GM12878 (cell line): ENCODE measurements around the gene MUTYH. TPM values are rescaled to one million over a fixed set of nuclear protein-coding genes. Genes with fewer than 3 reads are reported as not detected.

Source experiments
- ATAC-seq: fragments of 200-7000 bp; cut with Tn5 transposase; 3 replicates; pipeline ENCODE4 v1.9.1; 2020; ENCODE audit warnings: mild to moderate bottlenecking, moderate library complexity
- BruUV-seq: library from RNA; stranded (reverse); fragments of 400-500 nt; replicated peaks from 2 replicates; lab custom pipeline; 2021; lab: Mats Ljungman, UMichigan
- CTCF ChIA-PET: fragments of 300-600 bp; sonication (Branson Sonifier 250); formaldehyde crosslinking; extraction: SDS; loops from one replicate; lab custom pipeline; 2021; ENCODE audit warnings: inconsistent platforms; lab: Yijun Ruan, JAX
- POLR2A ChIA-PET: fragments of 350-600 bp; formaldehyde crosslinking; extraction: SDS; loops from one replicate; lab custom pipeline; 2021; ENCODE audit warnings: inconsistent platforms; lab: Charles Lee
- RAD21 ChIA-PET: fragments of 300-600 bp; sonication (Branson Sonifier 250); formaldehyde crosslinking; loops from one replicate; lab custom pipeline; 2023; ENCODE audit warnings: antibody characterized with exemption; ENCODE audit not compliant: unreplicated experiment; lab: Charles Lee
- SMC1A ChIA-PET: fragments of 300-600 bp; sonication (Branson Sonifier 250); formaldehyde crosslinking; loops from one replicate; lab custom pipeline; 2023; ENCODE audit not compliant: unreplicated experiment, uncharacterized antibody; lab: Charles Lee
- DNase-seq: peaks from one replicate; pipeline ENCODE4 v3.0.0-alpha.2; 2011; ENCODE audit warnings: low read depth, low spot score
- FAIRE-seq: peaks from 3 replicates; lab custom pipeline; 2011; peaks lifted over from hg19 to GRCh38; lab: Jason Lieb, UNC
- H2AFZ ChIP-seq: 2 replicates; pipeline ENCODE4 v1.6.0; 2011; ENCODE audit warnings: low read depth, low read length, control low read depth; ENCODE audit not compliant: control insufficient read depth
- H3K27ac ChIP-seq: 2 replicates; pipeline ENCODE4 v1.5.1; 2011; ENCODE audit warnings: control low read depth; ENCODE audit not compliant: control insufficient read depth, insufficient read depth
- H3K27me3 ChIP-seq, 2 experiments: replicated peaks in 1 of 2; 2 replicates each; pipeline versions ENCODE4 v1.6.0 to v1.6.1; 2011; ENCODE audit warnings: low read length in 1 of 2; ENCODE audit not compliant: control insufficient read depth in 2 of 2, insufficient read depth in 2 of 2
- H3K36me3 ChIP-seq, 2 experiments: 2 replicates each; pipeline ENCODE4 v1.5.1; 2011; ENCODE audit warnings: low read length in 1 of 2; ENCODE audit not compliant: control insufficient read depth in 2 of 2, insufficient read depth in 2 of 2
- H3K4me1 ChIP-seq: 2 replicates; pipeline ENCODE4 v1.6.1; 2011; ENCODE audit warnings: mild to moderate bottlenecking, low read length, moderate library complexity, mixed read lengths; ENCODE audit not compliant: control insufficient read depth, insufficient read depth
- H3K4me2 ChIP-seq: 2 replicates; pipeline ENCODE4 v1.6.0; 2011; ENCODE audit warnings: control low read depth; ENCODE audit not compliant: control insufficient read depth, insufficient read depth
- H3K4me3 ChIP-seq: fragments of 200-600 bp; sonication (generic); 2 replicates; pipeline ENCODE4 v1.5.1; 2016
- H3K79me2 ChIP-seq: 2 replicates; pipeline ENCODE4 v1.6.0; 2011; ENCODE audit warnings: low read length; ENCODE audit not compliant: control insufficient read depth, insufficient read depth
- H3K9ac ChIP-seq: 2 replicates; pipeline ENCODE4 v1.8.0; 2011; ENCODE audit warnings: low read length, control low read depth, mixed read lengths; ENCODE audit not compliant: control insufficient read depth, insufficient read depth
- H3K9me3 ChIP-seq: replicated peaks from 3 replicates; pipeline ENCODE4 v1.5.1; 2011; ENCODE audit warnings: mild to moderate bottlenecking, low read length; ENCODE audit not compliant: control insufficient read depth, insufficient read depth
- H4K20me1 ChIP-seq: 2 replicates; pipeline ENCODE4 v1.6.0; 2011; ENCODE audit not compliant: control insufficient read depth, insufficient read depth
- BCL3 ChIP-seq: IDR thresholded peaks from 2 replicates; pipeline ENCODE4 v1.6.1; 2011; ENCODE audit warnings: borderline replicate concordance, low read depth, mild to moderate bottlenecking, moderate library complexity, low read length; ENCODE audit not compliant: insufficient read depth, poor library complexity, severe bottlenecking
- CTCF ChIP-seq, 3 experiments: IDR thresholded peaks in 2 of 3; conservative IDR thresholded peaks in 1 of 3; 2 replicates each; pipeline ENCODE4 v1.5.1; 2011; ENCODE audit warnings: low read depth in 3 of 3, low read length in 3 of 3, mild to moderate bottlenecking in 3 of 3, control low read depth in 2 of 3, moderate library complexity in 2 of 3, inconsistent platforms in 1 of 3, mixed read lengths in 1 of 3; ENCODE audit not compliant: control insufficient read depth in 2 of 3, insufficient read depth in 1 of 3; ENCODE audit errors: extremely low read depth in 1 of 3
- IKZF1 ChIP-seq: fragments of 450-650 bp; conservative IDR thresholded peaks from 2 replicates; pipeline ENCODE4 v1.6.1; 2017; ENCODE audit warnings: antibody characterized with exemption, mild to moderate bottlenecking
- IKZF2 ChIP-seq, 2 experiments: fragments of 450-650 bp; IDR thresholded peaks; 2 replicates each; pipeline ENCODE4 v1.6.1; 2017; ENCODE audit warnings: mild to moderate bottlenecking in 2 of 2, moderate library complexity in 2 of 2
- MEF2A ChIP-seq: IDR thresholded peaks from 2 replicates; pipeline ENCODE4 v1.6.1; 2011; ENCODE audit warnings: low read depth, mild to moderate bottlenecking, low read length, moderate library complexity; ENCODE audit not compliant: insufficient read depth
- NFXL1 ChIP-seq: fragments of 450-650 bp; IDR thresholded peaks from 2 replicates; pipeline ENCODE4 v1.6.1; 2017; ENCODE audit warnings: antibody characterized with exemption, mild to moderate bottlenecking, borderline replicate concordance
- NR2C1 ChIP-seq: fragments of 450-650 bp; IDR thresholded peaks from 2 replicates; pipeline ENCODE4 v1.6.1; 2017; ENCODE audit warnings: antibody characterized with exemption, mild to moderate bottlenecking, moderate library complexity
- RAD21 ChIP-seq: IDR thresholded peaks from 2 replicates; pipeline ENCODE4 v1.6.1; 2011; ENCODE audit warnings: mild to moderate bottlenecking, low read depth, low read length, moderate library complexity; ENCODE audit not compliant: insufficient read depth
- RB1 ChIP-seq: fragments of 450-650 bp; formaldehyde crosslinking; IDR thresholded peaks from 2 replicates; pipeline ENCODE4 v1.6.1; 2017; ENCODE audit warnings: mild to moderate bottlenecking, borderline replicate concordance
- RCOR1 ChIP-seq: conservative IDR thresholded peaks from 2 replicates; pipeline ENCODE4 v1.6.1; 2012; ENCODE audit warnings: low read depth, low read length, improper control_type of control experiment
- SIX5 ChIP-seq: IDR thresholded peaks from 2 replicates; pipeline ENCODE4 v1.6.1; 2011; ENCODE audit warnings: mild to moderate bottlenecking, low read depth, low read length, moderate library complexity; ENCODE audit not compliant: severe bottlenecking
- SMC3 ChIP-seq: IDR thresholded peaks from 2 replicates; pipeline ENCODE4 v1.6.1; 2011; ENCODE audit warnings: low read length, improper control_type of control experiment, borderline replicate concordance
- STAT1 ChIP-seq: fragments of 450-650 bp; conservative IDR thresholded peaks from 2 replicates; pipeline ENCODE4 v1.6.1; 2014; ENCODE audit warnings: antibody characterized with exemption, mild to moderate bottlenecking
- TARDBP ChIP-seq: IDR thresholded peaks from 2 replicates; pipeline ENCODE4 v1.6.1; 2016; ENCODE audit warnings: borderline replicate concordance
- YY1 ChIP-seq: IDR thresholded peaks from 2 replicates; pipeline ENCODE4 v1.6.1; 2011; ENCODE audit warnings: low read depth, mild to moderate bottlenecking, low read length
- ZNF274 ChIP-seq: IDR thresholded peaks from one replicate; pipeline ENCODE4 v1.8.0; 2011; ENCODE audit not compliant: insufficient read length, insufficient read depth
- WGBS: methylation state at CpG from one replicate; pipeline ENCODE4 v1.1.6; 2016; ENCODE audit warnings: low lambda C conversion rate; ENCODE audit not compliant: insufficient replicate concordance, insufficient coverage; ENCODE audit errors: missing lambda C conversion rate; 5-methylcytosine and 5-hydroxymethylcytosine counted together
- in situ Hi-C: fragments of 300-500 bp; cut with MboI; formaldehyde crosslinking; loops from 9 replicates; pipeline ENCODE4 v1.14.3; 2018; ENCODE audit warnings: mixed read lengths
- intact Hi-C: fragments of 100-400 bp; cut with micrococcal nuclease; formaldehyde crosslinking; loops from one replicate; pipeline ENCODE4 v1.14.2; 2022; ENCODE audit not compliant: unreplicated experiment
- polyA plus RNA-seq, 11 experiments: library from polyadenylated mRNA; depleted of rRNA in 4 of 11; unstranded in 6 of 11; stranded (reverse) in 5 of 11; fragments of >200 nt; fragmentation: Nextera tagmentation in 4 of 11; fragmentation: Illumina TruSeq in 1 of 11; extraction: Ambion mirVana in 4 of 11; extraction: Trizol in 1 of 11; gene quantifications; 1 replicate in 1 of 11; 2 replicates in 10 of 11; pipeline versions ENCODE4 v1.2.1 to v1.2.3, GENCODE V29; 2011 to 2016; ENCODE audit warnings: inconsistent platforms in 2 of 11, missing spikeins in 2 of 11, low read depth in 1 of 11
- total RNA-seq, 4 experiments: library from RNA; depleted of rRNA in 3 of 4; stranded (reverse); fragments of >200 nt in 3 of 4; fragmentation: Illumina TruSeq in 1 of 4; extraction: Trizol in 1 of 4; gene quantifications; 2 replicates each; pipeline versions ENCODE4 v1.2.1 to v1.2.3, GENCODE V29; 2013 to 2021

MUTYH gene
- total and polyA plus RNA-seq, 10 of the 15 experiments (the other 5 are each of a cell fraction or from before 2014, with no cell fraction given): 2.5 to 42.0 (median 30.0) TPM

GRCh38 chr1:45299981-45300668, 40.1 kb downstream of the MUTYH start:
- H3K79me2 ChIP-seq: peaks cover 7% of the 10 kb centered on the region
- FAIRE-seq: peak; percentile 97
- H2AFZ ChIP-seq: no peak overlapping the region
- ChIA-PET POLR2A (interaction anchor here (0.6 to 1.0 kb wide), 3 partner anchors 288 to 1452 kb away, joined by 3 to 6 read pairs (median 4); partner anchors contain the start of gene UROD), RAD21 (interaction anchor here (0.9 to 10.1 kb wide), 8 partner anchors 8 to 570 kb away, joined by 3 to 313 read pairs (median 4); partner anchors contain the start of genes HECTD3, MUTYH, PLK3 and RPS8), CTCF (interaction anchor here (0.8 to 10.7 kb wide), 21 partner anchors 8 to 579 kb away, joined by 3 to 252 read pairs (median 4); partner anchors contain the start of genes CCDC163, HECTD3, MMACHC and TESK2), SMC1A (interaction anchor here (0.6 to 9.2 kb wide), 12 partner anchors 8 to 571 kb away, joined by 3 to 284 read pairs (median 4); partner anchors contain the start of genes HECTD3, MUTYH, TOE1 and UROD)
- H3K4me1 ChIP-seq: peaks cover 2% of the 10 kb centered on the region
- H3K9me3 ChIP-seq: no peaks in the 10 kb centered on the region
- no peaks in the 10 kb centered on the region for H4K20me1 ChIP-seq
- in situ Hi-C loops (loop anchor here (5.0 kb wide), 3 partner anchors 288 to 583 kb away; partner anchors contain the start of genes HECTD3 and UROD), intact Hi-C loops (loop anchor here (1.0 to 5.0 kb wide), 5 partner anchors 282 to 573 kb away; no protein-coding TSS in a partner anchor)
- H3K27me3 ChIP-seq: no peaks in the 10 kb centered on the region
- peak; percentile 19 for ATAC-seq
- TF ChIP-seq IKZF1: peak; percentile 47
- peak; percentile 81 for TF ChIP-seq SMC3
- peak; percentile 92 for TF ChIP-seq RAD21
- no peak for TF ChIP-seq ZNF274
- TF ChIP-seq STAT1: 0 out of 2 replicates have a peak, but pooled peaks have one; percentile 32
- TF ChIP-seq MEF2A: no peak
- TF ChIP-seq TARDBP: no peak
- no peak for TF ChIP-seq BCL3
- peak; percentile 78 to 83 (median 80) for TF ChIP-seq CTCF (IDR thresholded peaks at IDR 0.05 in 2 of 3, conservative IDR thresholded peaks at IDR 0.05 in 1 of 3; ENCODE audit: control insufficient read depth in 2 of 3, extremely low read depth in 1 of 3, insufficient read depth in 1 of 3, low read depth in 3 of 3, low read length in 3 of 3)
- TF ChIP-seq RB1: 0 out of 2 replicates have a peak, but pooled peaks have one; percentile 56
- no peak for TF ChIP-seq NR2C1
- no peak for TF ChIP-seq SIX5
- TF ChIP-seq NFXL1: no peak
- no peak for TF ChIP-seq RCOR1
- TF ChIP-seq YY1: 0 out of 2 replicates have a peak, but pooled peaks have one; percentile 18
- 0 out of 4 replicates have a peak, but pooled peaks have one; percentile 18 to 24 for TF ChIP-seq IKZF2 (IDR thresholded peaks at IDR 0.05)
- DNase-seq: no peak
- 0% methylated on average over 4 of the region's 4 CpGs for WGBS
- no peak overlapping the region for H3K9ac ChIP-seq
- BruUV-seq: no TSS peak
- no peak overlapping the region for H3K4me2 ChIP-seq
- no peaks in the 10 kb centered on the region for H3K36me3 ChIP-seq
- no peak overlapping the region for H3K4me3 ChIP-seq
- H3K27ac ChIP-seq: no peak overlapping the region
